ENCODE data around the gene AP1S3.

AP1S3 gene

DNA sequence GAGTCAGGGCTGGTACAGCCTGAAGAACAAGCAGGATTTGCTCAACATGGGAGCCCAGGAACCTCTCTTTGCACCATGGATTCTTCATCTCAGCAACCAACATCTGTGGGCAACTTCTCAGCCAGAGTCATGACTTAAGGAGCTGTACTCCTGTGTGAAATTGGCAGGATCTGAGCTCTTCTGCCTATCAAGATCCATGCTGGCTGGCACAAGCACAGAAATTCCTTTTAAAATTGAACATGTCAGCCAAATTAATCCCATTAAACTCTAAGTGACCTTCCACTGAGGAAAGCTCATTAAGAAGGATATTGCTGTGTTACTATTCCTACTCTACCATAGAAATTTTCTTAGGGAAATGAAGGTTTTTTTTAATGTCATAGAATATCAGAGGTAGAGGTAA lies 124.7 kb downstream of the AP1S3 start:
- FAIRE-seq: no peak

DNA sequence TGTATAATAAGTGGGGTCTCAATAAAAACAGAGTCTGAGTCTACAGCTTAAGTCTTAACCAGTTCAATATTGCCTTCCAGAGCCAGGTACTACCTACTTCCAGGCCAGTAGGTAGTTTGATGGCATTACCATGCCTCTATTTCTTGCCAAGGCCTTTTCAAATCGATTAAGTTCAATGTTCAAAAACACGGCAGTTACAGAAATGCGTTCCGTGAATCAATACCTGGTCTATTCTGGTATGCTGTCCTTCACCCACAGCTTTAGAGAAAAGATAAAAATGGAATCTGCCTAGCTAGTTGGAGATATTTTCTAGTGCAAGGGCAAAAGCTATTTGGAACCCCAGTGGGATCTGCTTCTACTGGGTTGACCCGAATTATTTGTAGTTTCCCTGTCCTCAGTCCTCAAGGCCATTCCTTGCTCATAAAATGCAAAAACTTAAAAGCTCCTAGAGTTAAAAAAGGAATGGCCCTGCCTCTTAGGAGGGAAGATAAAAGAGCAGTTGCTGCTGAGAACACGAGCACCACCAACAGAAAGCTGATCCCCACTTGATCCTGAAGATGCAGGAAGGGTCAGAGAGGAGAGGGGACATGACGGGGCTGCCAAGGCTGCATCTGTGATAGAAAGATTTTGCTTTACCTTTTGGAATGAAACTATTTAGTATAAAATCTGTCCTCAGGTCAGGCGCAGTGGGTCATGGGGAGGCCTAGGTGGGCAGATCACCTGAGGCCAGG lies 125.6 kb downstream of the AP1S3 start:
- FAIRE-seq: no peak
